AG10803 (cell line): ENCODE measurements around the gene ROBO1.

Source experiments
- DNase-seq: peaks from one replicate; pipeline ENCODE4 v3.0.0; 2010; ENCODE audit warnings: low read depth
- H3K4me3 ChIP-seq: 2 replicates; pipeline ENCODE4 v1.5.1; 2011; ENCODE audit warnings: mild to moderate bottlenecking, low read length, control low read depth
- CTCF ChIP-seq: conservative IDR thresholded peaks from 2 replicates; pipeline ENCODE4 v1.5.1; 2011; ENCODE audit warnings: mild to moderate bottlenecking, low read length, control low read depth, inconsistent platforms

The ROBO1 gene

GRCh38 chr3:79488407-79488806 is 279.4 kb downstream of the ROBO1 start:
- no peak for DNase-seq
- TF ChIP-seq CTCF, result no peak

GRCh38 chr3:79480746-79481145 is 287.1 kb downstream of the ROBO1 start:
- no peak overlapping the region for H3K4me3 ChIP-seq
- TF ChIP-seq CTCF, result no peak
- no peak for DNase-seq

More at GRCh38 chr3:79488407-79488806, 279.4 kb downstream of the ROBO1 start:
- no peak overlapping the region for H3K4me3 ChIP-seq

- no peak for DNase-seq
- H3K4me3 ChIP-seq, result no peak overlapping the region
- TF ChIP-seq CTCF, result no peak
Observed at GRCh38 chr3:79478620-79479019, 289.2 kb downstream of the ROBO1 start.

- no peak for DNase-seq
- no peak for TF ChIP-seq CTCF
- no peak overlapping the region for H3K4me3 ChIP-seq
Observed at GRCh38 chr3:79477242-79477641, 290.6 kb downstream of the ROBO1 start.

- H3K4me3 ChIP-seq, result no peak overlapping the region
- DNase-seq, result no peak
- no peak for TF ChIP-seq CTCF
Observed at GRCh38 chr3:79473993-79474392, 293.8 kb downstream of the ROBO1 start.

GRCh38 chr3:79467721-79468120 is 300.1 kb downstream of the ROBO1 start:
- H3K4me3 ChIP-seq, result no peak overlapping the region
- no peak for TF ChIP-seq CTCF
- no peak for DNase-seq

GRCh38 chr3:79461129-79461792 is 306.5 kb downstream of the ROBO1 start:
- no peak for TF ChIP-seq CTCF
- no peak overlapping the region for H3K4me3 ChIP-seq
- DNase-seq, result peak; percentile 13
